Caco-2 (cell line): Measurements from ENCODE around the gene DGCR2. TPM values are rescaled to one million over a fixed set of nuclear protein-coding genes. Genes with fewer than 3 reads are reported as not detected.

ENCODE experiments used
- BruUV-seq: library from RNA; stranded (reverse); fragments of 400-500 nt; replicated peaks from 2 replicates; lab custom pipeline; 2021; lab: Mats Ljungman, UMichigan
- CTCF ChIA-PET: fragments of 300-600 bp; sonication (Branson Sonifier 250); formaldehyde crosslinking; loops from one replicate; lab custom pipeline; 2022; ENCODE audit warnings: antibody characterized with exemption; lab: Charles Lee
- POLR2A ChIA-PET: fragments of 300-600 bp; sonication (Branson Sonifier 250); formaldehyde crosslinking; loops from one replicate; lab custom pipeline; 2022; ENCODE audit warnings: antibody characterized with exemption; lab: Charles Lee
- DNase-seq, 2 experiments: peaks; one replicate each; pipeline versions ENCODE4 v3.0.0 to v3.0.0-alpha.2; 2020 to 2022
- H3K27me3 ChIP-seq: replicated peaks from 2 replicates; pipeline ENCODE4 v1.6.0; 2011; ENCODE audit warnings: low read length; ENCODE audit not compliant: control insufficient read depth, insufficient read depth
- H3K36me3 ChIP-seq: 2 replicates; pipeline ENCODE4 v1.5.1; 2011; ENCODE audit warnings: low read length; ENCODE audit not compliant: control insufficient read depth, insufficient read depth
- H3K4me1 ChIP-seq: fragments of 250-450 bp; sonication (Bioruptor Pico); 2 replicates; pipeline ENCODE4 v1.5.1; 2020; ENCODE audit warnings: mild to moderate bottlenecking
- H3K4me3 ChIP-seq: 2 replicates; pipeline ENCODE4 v1.5.1; 2011; ENCODE audit warnings: low read depth, mild to moderate bottlenecking, control low read depth, low read length
- H3K9me3 ChIP-seq: fragments of 250-450 bp; sonication (Bioruptor Pico); 2 replicates; pipeline ENCODE4 v1.5.1; 2020; ENCODE audit warnings: mild to moderate bottlenecking, moderate library complexity
- H3K27ac Mint-ChIP-seq: one replicate; pipeline ENCODE4 v1.8.0; 2022; ENCODE audit warnings: mixed read lengths; ENCODE audit not compliant: unreplicated experiment
- H3K27me3 Mint-ChIP-seq: one replicate; pipeline ENCODE4 v1.8.0; 2022; ENCODE audit warnings: mixed read lengths; ENCODE audit not compliant: insufficient read depth, unreplicated experiment
- H3K36me3 Mint-ChIP-seq: one replicate; pipeline ENCODE4 v1.8.0; 2022; ENCODE audit warnings: mild to moderate bottlenecking, mixed read lengths; ENCODE audit not compliant: insufficient read depth, unreplicated experiment
- H3K4me1 Mint-ChIP-seq: one replicate; pipeline ENCODE4 v1.8.0; 2022; ENCODE audit warnings: low read depth, mixed read lengths; ENCODE audit not compliant: unreplicated experiment
- H3K4me3 Mint-ChIP-seq: one replicate; pipeline ENCODE4 v1.8.0; 2022; ENCODE audit warnings: mild to moderate bottlenecking, moderate library complexity, mixed read lengths; ENCODE audit not compliant: unreplicated experiment
- H3K9me3 Mint-ChIP-seq: one replicate; pipeline ENCODE4 v1.8.0; 2022; ENCODE audit warnings: mixed read lengths; ENCODE audit not compliant: unreplicated experiment
- intact Hi-C: fragments of 100-400 bp; cut with micrococcal nuclease; formaldehyde crosslinking; loops from one replicate; pipeline ENCODE4 v1.10.0; 2022; ENCODE audit not compliant: unreplicated experiment
- total RNA-seq: library from RNA; stranded (reverse); gene quantifications from 2 replicates; pipeline ENCODE4 v1.2.3, GENCODE V29; 2022
- TF ChIP-seq, protein P1 (sequence below), 2 experiments: fragments of 200-600 bp in 1 of 2; IDR thresholded peaks; 1 replicate in 1 of 2; 2 replicates in 1 of 2; pipeline versions ENCODE4 v1.5.1 to v1.8.0; 2011 to 2022; ENCODE audit warnings: antibody characterized with exemption in 1 of 2, control low read depth in 1 of 2, inconsistent platforms in 1 of 2, low read depth in 1 of 2, low read length in 1 of 2, mild to moderate bottlenecking in 1 of 2, moderate library complexity in 1 of 2; ENCODE audit not compliant: insufficient read depth in 1 of 2, severe bottlenecking in 1 of 2, unreplicated experiment in 1 of 2

Gene DGCR2
- total RNA-seq, 1 experiment from 2014 or later, result 67.9 TPM

DNA sequence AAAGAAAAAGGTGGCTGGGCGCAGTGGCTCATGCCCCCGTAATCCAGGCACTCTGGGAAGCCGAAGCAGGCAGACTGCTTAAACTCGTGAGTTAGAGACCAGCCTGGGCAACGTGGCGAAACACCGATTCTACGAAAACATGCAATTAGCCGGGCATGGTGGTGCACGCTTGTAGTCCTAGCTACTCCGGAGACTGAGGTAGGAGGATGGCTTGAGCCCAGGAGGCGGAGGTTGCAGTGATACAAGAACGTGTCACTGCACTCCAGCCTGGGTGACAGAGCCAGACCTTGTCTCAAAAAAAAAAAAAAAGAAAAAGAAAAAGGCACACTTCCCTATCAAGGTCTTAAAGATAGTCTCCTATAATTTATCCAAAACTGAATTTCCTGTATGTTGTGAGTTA, 39.4 kb downstream of the DGCR2 start:
- Mint-ChIP-seq H3K9me3 (no peaks in the 10 kb centered on the region), H3K27me3 (no peaks in the 10 kb centered on the region), H3K4me3 (no peak overlapping the region), H3K27ac (no peak overlapping the region), H3K36me3 (peaks cover 33% of the 10 kb centered on the region), H3K4me1 (no peaks in the 10 kb centered on the region)
- Histone ChIP-seq H3K36me3 (no peaks in the 10 kb centered on the region; the same call in 1 of the 2 replicates), H3K4me3 (no peak overlapping the region), H3K9me3 (no peaks in the 10 kb centered on the region), H3K27me3 (no peaks in the 10 kb centered on the region), H3K4me1 (no peaks in the 10 kb centered on the region)
- no TSS peak for BruUV-seq
- no peak for DNase-seq
- ChIA-PET CTCF (no interaction called here), POLR2A (no interaction called here)
- TF ChIP-seq, protein P1, sequence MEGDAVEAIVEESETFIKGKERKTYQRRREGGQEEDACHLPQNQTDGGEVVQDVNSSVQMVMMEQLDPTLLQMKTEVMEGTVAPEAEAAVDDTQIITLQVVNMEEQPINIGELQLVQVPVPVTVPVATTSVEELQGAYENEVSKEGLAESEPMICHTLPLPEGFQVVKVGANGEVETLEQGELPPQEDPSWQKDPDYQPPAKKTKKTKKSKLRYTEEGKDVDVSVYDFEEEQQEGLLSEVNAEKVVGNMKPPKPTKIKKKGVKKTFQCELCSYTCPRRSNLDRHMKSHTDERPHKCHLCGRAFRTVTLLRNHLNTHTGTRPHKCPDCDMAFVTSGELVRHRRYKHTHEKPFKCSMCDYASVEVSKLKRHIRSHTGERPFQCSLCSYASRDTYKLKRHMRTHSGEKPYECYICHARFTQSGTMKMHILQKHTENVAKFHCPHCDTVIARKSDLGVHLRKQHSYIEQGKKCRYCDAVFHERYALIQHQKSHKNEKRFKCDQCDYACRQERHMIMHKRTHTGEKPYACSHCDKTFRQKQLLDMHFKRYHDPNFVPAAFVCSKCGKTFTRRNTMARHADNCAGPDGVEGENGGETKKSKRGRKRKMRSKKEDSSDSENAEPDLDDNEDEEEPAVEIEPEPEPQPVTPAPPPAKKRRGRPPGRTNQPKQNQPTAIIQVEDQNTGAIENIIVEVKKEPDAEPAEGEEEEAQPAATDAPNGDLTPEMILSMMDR (IDR thresholded peaks at IDR 0.05; ENCODE audit: insufficient read depth in 1 of 2, low read depth in 1 of 2, low read length in 1 of 2, severe bottlenecking in 1 of 2, unreplicated experiment in 1 of 2), result no peak
- intact Hi-C loops, result loop anchor here (10.0 kb wide), 1 partner anchor 48 kb away; no protein-coding TSS in a partner anchor

DNA sequence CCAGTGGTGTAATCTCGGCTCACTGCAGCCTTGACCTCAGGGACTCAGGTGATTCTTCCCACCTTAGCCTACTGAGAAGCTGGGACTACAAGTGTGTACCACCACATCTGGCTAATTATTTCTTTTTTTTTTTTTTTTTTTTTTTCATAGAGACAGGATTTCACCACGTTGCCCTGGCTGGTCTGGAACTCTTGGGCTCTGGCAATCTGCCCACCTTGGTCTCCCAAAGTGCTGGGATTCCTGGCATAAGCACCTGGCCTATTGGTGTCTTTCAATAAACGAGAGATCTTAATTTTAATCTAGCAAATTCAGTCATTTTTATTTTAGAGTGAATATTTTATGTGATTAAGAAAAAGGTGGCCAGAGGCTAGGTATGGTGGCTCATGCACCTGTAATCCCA, 40.1 kb downstream of the DGCR2 start:
- ChIA-PET CTCF (interaction anchor here (0.6 kb wide), 1 partner anchor 29 kb away, joined by 3 read pairs; no protein-coding TSS in a partner anchor), POLR2A (no interaction called here)
- no peaks in the 10 kb centered on the region; the same call in 1 of the 2 replicates for H3K4me1 ChIP-seq
- no peaks in the 10 kb centered on the region; the same call in 1 of the 2 replicates for H3K36me3 ChIP-seq
- H3K27me3 ChIP-seq, result no peaks in the 10 kb centered on the region
- no peak overlapping the region for H3K4me3 ChIP-seq
- no peaks in the 10 kb centered on the region for H3K4me1 Mint-ChIP-seq
- no peak for DNase-seq
- H3K36me3 Mint-ChIP-seq, result peaks cover 33% of the 10 kb centered on the region
- no peak overlapping the region for H3K27ac Mint-ChIP-seq
- H3K9me3 ChIP-seq, result no peaks in the 10 kb centered on the region
- no peaks in the 10 kb centered on the region for H3K27me3 Mint-ChIP-seq
- no peak overlapping the region for H3K4me3 Mint-ChIP-seq
- intact Hi-C loops, result loop anchor here (10.0 kb wide), 1 partner anchor 47 kb away; no protein-coding TSS in a partner anchor
- BruUV-seq, result no TSS peak
- TF ChIP-seq, protein P1 (IDR thresholded peaks at IDR 0.05; ENCODE audit: insufficient read depth in 1 of 2, low read depth in 1 of 2, low read length in 1 of 2, severe bottlenecking in 1 of 2, unreplicated experiment in 1 of 2), result no peak
- no peaks in the 10 kb centered on the region for H3K9me3 Mint-ChIP-seq

- no peak overlapping the region for H3K4me3 ChIP-seq
- H3K36me3 ChIP-seq, result no peaks in the 10 kb centered on the region; the same call in 1 of the 2 replicates
- CTCF ChIA-PET, result interaction anchor here (0.6 kb wide), 1 partner anchor 30 kb away, joined by 3 read pairs; no protein-coding TSS in a partner anchor
- Mint-ChIP-seq H3K36me3 (peaks cover 35% of the 10 kb centered on the region), H3K27ac (no peak overlapping the region), H3K4me1 (no peaks in the 10 kb centered on the region), H3K4me3 (no peak overlapping the region), H3K27me3 (no peaks in the 10 kb centered on the region), H3K9me3 (no peaks in the 10 kb centered on the region)
- TF ChIP-seq, protein P1 (IDR thresholded peaks at IDR 0.05; ENCODE audit: insufficient read depth in 1 of 2, low read depth in 1 of 2, low read length in 1 of 2, severe bottlenecking in 1 of 2, unreplicated experiment in 1 of 2), result no peak
- no TSS peak for BruUV-seq
- no peaks in the 10 kb centered on the region for H3K9me3 ChIP-seq
- POLR2A ChIA-PET, result no interaction called here
- no peaks in the 10 kb centered on the region; the same call in 1 of the 2 replicates for H3K4me1 ChIP-seq
- no peak for DNase-seq
- H3K27me3 ChIP-seq, result no peaks in the 10 kb centered on the region
- intact Hi-C loops, result loop anchor here (10.0 kb wide), 1 partner anchor 47 kb away; no protein-coding TSS in a partner anchor
These were observed 40.9 kb downstream of the DGCR2 start for GRCh38 chr22:19081351-19081750.
